PC-9 (cell line): ENCODE data around the gene CPAMD8. TPM values are rescaled to one million over a fixed set of nuclear protein-coding genes. Genes with fewer than 3 reads are reported as not detected.

Experiments used
- BruUV-seq: library from RNA; stranded (reverse); fragments of 400-500 nt; replicated peaks from 2 replicates; lab custom pipeline; 2021; lab: Mats Ljungman, UMichigan
- CTCF ChIA-PET: fragments of 300-600 bp; sonication (Branson Sonifier 250); formaldehyde crosslinking; loops from one replicate; lab custom pipeline; 2022; ENCODE audit warnings: antibody characterized with exemption; lab: Charles Lee
- POLR2A ChIA-PET: fragments of 300-600 bp; sonication (Branson Sonifier 250); formaldehyde crosslinking; loops from one replicate; lab custom pipeline; 2022; ENCODE audit warnings: antibody characterized with exemption; ENCODE audit not compliant: unreplicated experiment; lab: Charles Lee
- DNase-seq, 2 experiments: peaks; one replicate each; pipeline versions ENCODE4 v3.0.0 to v3.0.0-alpha.2; 2015 to 2022; ENCODE audit warnings: mixed read lengths in 1 of 2
- H2AFZ ChIP-seq: fragments of 200-600 bp; sonication (generic); 2 replicates; pipeline ENCODE4 v1.8.1; 2017; ENCODE audit warnings: antibody characterized with exemption
- H3F3A ChIP-seq: fragments of 200-600 bp; sonication (generic); 2 replicates; pipeline ENCODE4 v1.8.1; 2017; ENCODE audit warnings: antibody characterized with exemption, mild to moderate bottlenecking, low read depth; ENCODE audit not compliant: insufficient read depth
- H3K27ac ChIP-seq: fragments of 200-600 bp; sonication (generic); 2 replicates; pipeline ENCODE4 v1.6.1; 2016; ENCODE audit warnings: mixed run types
- H3K27me3 ChIP-seq: fragments of 200-600 bp; sonication (generic); 2 replicates; pipeline ENCODE4 v1.6.1; 2016; ENCODE audit warnings: low read depth, mixed run types; ENCODE audit not compliant: insufficient read depth
- H3K36me3 ChIP-seq: fragments of 200-600 bp; sonication (generic); 2 replicates; pipeline ENCODE4 v1.6.1; 2016; ENCODE audit warnings: low read depth, mixed run types
- H3K4me1 ChIP-seq: fragments of 200-600 bp; sonication (generic); replicated peaks from 2 replicates; pipeline ENCODE4 v1.6.1; 2016; ENCODE audit warnings: mixed run types; ENCODE audit not compliant: insufficient read depth
- H3K4me2 ChIP-seq: fragments of 200-600 bp; sonication (generic); 2 replicates; pipeline ENCODE4 v1.6.1; 2017; ENCODE audit warnings: mixed run types
- H3K4me3 ChIP-seq: fragments of 200-600 bp; sonication (generic); 2 replicates; pipeline ENCODE4 v1.6.1; 2016; ENCODE audit warnings: mixed run types
- H3K79me2 ChIP-seq: fragments of 200-600 bp; sonication (generic); 2 replicates; pipeline ENCODE4 v1.6.1; 2017; ENCODE audit warnings: low read depth, mixed run types
- H3K9me2 ChIP-seq: fragments of 200-600 bp; sonication (generic); 2 replicates; pipeline ENCODE4 v1.8.1; 2017; ENCODE audit warnings: mild to moderate bottlenecking; ENCODE audit not compliant: insufficient read depth
- H3K9me3 ChIP-seq: fragments of 200-600 bp; sonication (generic); 2 replicates; pipeline ENCODE4 v1.8.1; 2016; ENCODE audit warnings: low read depth; ENCODE audit not compliant: insufficient read depth
- H4K20me1 ChIP-seq: fragments of 200-600 bp; sonication (generic); 2 replicates; pipeline ENCODE4 v1.8.1; 2017; ENCODE audit not compliant: insufficient read depth
- CTCF ChIP-seq: fragments of 200-600 bp; sonication (generic); conservative IDR thresholded peaks from 2 replicates; pipeline ENCODE4 v1.6.1; 2017; ENCODE audit warnings: mixed run types, antibody characterized with exemption, mild to moderate bottlenecking, moderate library complexity
- EZH2 ChIP-seq: fragments of 200-600 bp; sonication (generic); IDR thresholded peaks from 2 replicates; pipeline ENCODE4 v1.8.0; 2017; ENCODE audit warnings: antibody characterized with exemption, low read depth
- intact Hi-C: fragments of 100-400 bp; cut with micrococcal nuclease; formaldehyde crosslinking; loops from one replicate; pipeline ENCODE4 v1.10.0; 2022; ENCODE audit not compliant: unreplicated experiment
- total RNA-seq: library from RNA; stranded (reverse); gene quantifications from 2 replicates; pipeline ENCODE4 v1.2.3, GENCODE V29; 2021

The CPAMD8 gene
- total RNA-seq, 1 experiment from 2014 or later: 25.8 TPM

GRCh38 chr19:16978156-16978555 lies 48.5 kb downstream of the CPAMD8 start:
- TF ChIP-seq CTCF (no peak), EZH2 (no peak)
- H3K4me3 ChIP-seq: no peak overlapping the region
- H3K9me2 ChIP-seq: no peaks in the 10 kb centered on the region
- H4K20me1 ChIP-seq: no peaks in the 10 kb centered on the region
- intact Hi-C loops: no loop called here
- H2AFZ ChIP-seq: no peak overlapping the region
- BruUV-seq: no TSS peak
- no peaks in the 10 kb centered on the region for H3K79me2 ChIP-seq
- ChIA-PET CTCF (interaction anchor here (0.6 to 0.7 kb wide), 2 partner anchors 77 to 290 kb away, joined by 3 to 4 read pairs; no protein-coding TSS in a partner anchor), POLR2A (no interaction called here)
- no peaks in the 10 kb centered on the region for H3K9me3 ChIP-seq
- DNase-seq: no peak
- no peaks in the 10 kb centered on the region for H3K4me1 ChIP-seq
- H3K27ac ChIP-seq: no peak overlapping the region
- no peaks in the 10 kb centered on the region for H3K27me3 ChIP-seq
- H3F3A ChIP-seq: no peaks in the 10 kb centered on the region
- no peaks in the 10 kb centered on the region for H3K36me3 ChIP-seq
- no peak overlapping the region for H3K4me2 ChIP-seq

GRCh38 chr19:16977306-16977705 lies 49.3 kb downstream of the CPAMD8 start:
- no peaks in the 10 kb centered on the region for H3K9me3 ChIP-seq
- no peaks in the 10 kb centered on the region for H3K9me2 ChIP-seq
- CTCF ChIA-PET: interaction anchor here (0.6 kb wide), 1 partner anchor 289 kb away, joined by 4 read pairs; no protein-coding TSS in a partner anchor
- no peaks in the 10 kb centered on the region for H3F3A ChIP-seq
- TF ChIP-seq EZH2: no peak
- no peak for TF ChIP-seq CTCF
- intact Hi-C loops: no loop called here
- no peak overlapping the region for H3K4me3 ChIP-seq
- H3K27ac ChIP-seq: no peak overlapping the region
- no peak for DNase-seq
- no peaks in the 10 kb centered on the region for H3K4me1 ChIP-seq
- no peaks in the 10 kb centered on the region for H3K27me3 ChIP-seq
- POLR2A ChIA-PET: no interaction called here
- H3K79me2 ChIP-seq: no peaks in the 10 kb centered on the region
- H2AFZ ChIP-seq: no peak overlapping the region
- H3K4me2 ChIP-seq: no peak overlapping the region
- BruUV-seq: no TSS peak
- no peaks in the 10 kb centered on the region for H4K20me1 ChIP-seq
- no peaks in the 10 kb centered on the region for H3K36me3 ChIP-seq

GRCh38 chr19:16976446-16976845 lies 50.2 kb downstream of the CPAMD8 start:
- CTCF ChIA-PET: no interaction called here

More at GRCh38 chr19:16976446-16976845, 50.2 kb downstream of the CPAMD8 start:
- Histone ChIP-seq H2AFZ (no peak overlapping the region), H3K9me3 (no peaks in the 10 kb centered on the region), H3K9me2 (no peaks in the 10 kb centered on the region), H3K4me2 (no peak overlapping the region), H3K27ac (no peak overlapping the region), H3K4me1 (no peaks in the 10 kb centered on the region), H3K79me2 (no peaks in the 10 kb centered on the region), H3K4me3 (no peak overlapping the region), H3F3A (no peaks in the 10 kb centered on the region), H3K36me3 (no peaks in the 10 kb centered on the region), H4K20me1 (no peaks in the 10 kb centered on the region), H3K27me3 (no peaks in the 10 kb centered on the region)
- no peak for DNase-seq
- BruUV-seq: no TSS peak
- intact Hi-C loops: no loop called here
- POLR2A ChIA-PET: no interaction called here
- TF ChIP-seq CTCF (no peak), EZH2 (no peak)
